HepG2 (cell line): ENCODE measurements around the gene GALNT18. TPM values are rescaled to one million over a fixed set of nuclear protein-coding genes. Genes with fewer than 3 reads are reported as not detected.

Experiments
- ATAC-seq: fragments of 200-7000 bp; cut with Tn5 transposase; 3 replicates; pipeline ENCODE4 v1.9.1; 2020; ENCODE audit warnings: mild to moderate bottlenecking, moderate library complexity
- BruUV-seq: library from RNA; stranded (reverse); fragments of 400-500 nt; replicated peaks from 2 replicates; lab custom pipeline; 2021; lab: Mats Ljungman, UMichigan
- CTCF ChIA-PET: fragments of 300-600 bp; formaldehyde crosslinking; extraction: SDS; loops from one replicate; lab custom pipeline; 2021; ENCODE audit warnings: low total read pairs, inconsistent platforms, low intra/inter-chr PET ratio; lab: Yijun Ruan, JAX
- POLR2A ChIA-PET: fragments of 350-600 bp; sonication (Branson Sonifier 250); formaldehyde crosslinking; loops from one replicate; lab custom pipeline; 2020; ENCODE audit warnings: antibody characterized with exemption, inconsistent platforms; lab: Yijun Ruan, JAX
- DNase-seq: peaks from one replicate; pipeline ENCODE4 v3.0.0-alpha.2; 2015; ENCODE audit warnings: low spot score
- FAIRE-seq: peaks from 3 replicates; lab custom pipeline; 2011; peaks lifted over from hg19 to GRCh38; lab: Jason Lieb, UNC
- H2AFZ ChIP-seq: one replicate; pipeline ENCODE4 v1.6.1; 2011; ENCODE audit warnings: low read length, inconsistent platforms
- H3K27ac ChIP-seq: fragments of 300-600 bp; 3 replicates; pipeline ENCODE4 v1.8.0; 2011; ENCODE audit warnings: mixed run types, mild to moderate bottlenecking, mixed read lengths, low read length, inconsistent platforms; ENCODE audit not compliant: insufficient read depth; ENCODE audit errors: extremely low read length
- H3K27me3 ChIP-seq, 2 experiments: fragments of 200-600 bp in 1 of 2; 2 replicates in 1 of 2; 3 replicates in 1 of 2; pipeline versions ENCODE4 v1.6.0 to v1.8.0; 2011; ENCODE audit warnings: low read length in 2 of 2, mild to moderate bottlenecking in 2 of 2, moderate library complexity in 2 of 2, inconsistent platforms in 1 of 2; ENCODE audit not compliant: insufficient read depth in 2 of 2, control insufficient read depth in 1 of 2
- H3K36me3 ChIP-seq, 2 experiments: fragments of 200-600 bp in 1 of 2; replicated peaks in 1 of 2; 2 replicates in 1 of 2; 3 replicates in 1 of 2; pipeline versions ENCODE4 v1.5.1 to v1.8.0; 2011; ENCODE audit warnings: low read length in 2 of 2, inconsistent platforms in 1 of 2; ENCODE audit not compliant: insufficient read depth in 2 of 2, control insufficient read depth in 1 of 2
- H3K4me1 ChIP-seq: 2 replicates; pipeline ENCODE4 v1.5.1; 2012; ENCODE audit warnings: low read length, inconsistent platforms; ENCODE audit not compliant: insufficient read depth
- H3K4me2 ChIP-seq: 2 replicates; pipeline ENCODE4 v1.6.0; 2011; ENCODE audit warnings: low read depth, low read length, inconsistent platforms
- H3K4me3 ChIP-seq, 3 experiments: fragments of 200-600 bp in 1 of 3; sonication (generic), shearing (Covaris generic) in 1 of 3; replicated peaks in 1 of 3; 2 replicates each; pipeline ENCODE4 v1.5.1; 2011 to 2016; ENCODE audit warnings: low read length in 3 of 3, inconsistent platforms in 2 of 3, low read depth in 2 of 3, mild to moderate bottlenecking in 2 of 3, control low read depth in 1 of 3, mixed read lengths in 1 of 3; ENCODE audit not compliant: insufficient read depth in 1 of 3
- H3K79me2 ChIP-seq: one replicate; pipeline ENCODE4 v1.6.1; 2011; ENCODE audit warnings: low read length, inconsistent platforms; ENCODE audit not compliant: insufficient read depth
- H3K9ac ChIP-seq: 2 replicates; pipeline ENCODE4 v1.6.0; 2011; ENCODE audit warnings: mild to moderate bottlenecking, low read depth, low read length, inconsistent platforms; ENCODE audit not compliant: insufficient read depth
- H3K9me3 ChIP-seq: 2 replicates; pipeline ENCODE4 v1.5.1; 2012; ENCODE audit warnings: mild to moderate bottlenecking, low read length
- H4K20me1 ChIP-seq: 2 replicates; pipeline ENCODE4 v1.6.0; 2011; ENCODE audit warnings: inconsistent platforms, mild to moderate bottlenecking, low read length, moderate library complexity; ENCODE audit not compliant: insufficient read depth
- EP300 ChIP-seq, 3 experiments: sonication (generic) in 1 of 3; formaldehyde crosslinking in 1 of 3; IDR thresholded peaks; 2 replicates each; pipeline versions ENCODE4 v1.5.1 to v1.6.1; 2011 to 2020; ENCODE audit warnings: low read depth in 2 of 3, low read length in 2 of 3, borderline replicate concordance in 1 of 3, improper control_type of control experiment in 1 of 3, mild to moderate bottlenecking in 1 of 3, missing genetic modification reagents in 1 of 3, moderate library complexity in 1 of 3
- FOXK2 ChIP-seq: fragments of 450-650 bp; IDR thresholded peaks from 2 replicates; pipeline ENCODE4 v1.6.1; 2016
- JARID2 ChIP-seq: sonication (generic); formaldehyde crosslinking; IDR thresholded peaks from 2 replicates; pipeline ENCODE4 v1.8.1; 2023; ENCODE audit warnings: missing genetic modification reagents, inconsistent platforms; ENCODE audit not compliant: insufficient replicate concordance
- NFATC3 ChIP-seq: sonication (generic); formaldehyde crosslinking; IDR thresholded peaks from 2 replicates; pipeline ENCODE4 v1.5.1; 2020; ENCODE audit warnings: mild to moderate bottlenecking, missing genetic modification reagents
- SP2 ChIP-seq: sonication (generic); formaldehyde crosslinking; IDR thresholded peaks from 2 replicates; pipeline ENCODE4 v1.5.1; 2020; ENCODE audit warnings: mild to moderate bottlenecking, missing genetic modification reagents
- SRF ChIP-seq: IDR thresholded peaks from 2 replicates; pipeline ENCODE4 v1.6.1; 2011; ENCODE audit warnings: mild to moderate bottlenecking, low read depth, low read length, moderate library complexity
- WGBS: methylation state at CpG from one replicate; pipeline ENCODE4 v1.1.6; 2017; ENCODE audit warnings: low lambda C conversion rate; 5-methylcytosine and 5-hydroxymethylcytosine counted together
- in situ Hi-C: cut with HindIII; loops from 2 replicates; pipeline ENCODE4 v1.10.0; 2017; ENCODE audit warnings: low pct_unique_long_range_greater_than_20kb; ENCODE audit not compliant: extremely low pct_ligation_motif_present
- intact Hi-C: fragments of 100-400 bp; cut with micrococcal nuclease; formaldehyde crosslinking; loops from one replicate; pipeline ENCODE4 v1.10.0; 2022; ENCODE audit not compliant: unreplicated experiment
- polyA plus RNA-seq, 8 experiments: library from polyadenylated mRNA; depleted of rRNA in 3 of 8; stranded (reverse) in 7 of 8; unstranded in 1 of 8; fragments of >200 nt; fragmentation: Illumina TruSeq in 4 of 8; extraction: Trizol in 4 of 8; gene quantifications; 2 replicates each; pipeline versions ENCODE4 v1.2.1 to v1.2.3, GENCODE V29; 2011 to 2016; ENCODE audit warnings: low read depth in 4 of 8, missing spikeins in 1 of 8, mixed read lengths in 1 of 8; ENCODE audit not compliant: insufficient read depth in 1 of 8
- total RNA-seq, 5 experiments: library from RNA; depleted of rRNA; stranded (reverse); fragments of >200 nt; fragmentation: Illumina TruSeq; extraction: Trizol; gene quantifications; 2 replicates each; pipeline ENCODE4 v1.2.3, GENCODE V29; 2016; ENCODE audit warnings: low read depth in 1 of 5
- TF ChIP-seq, protein P1 (sequence below): fragments of 450-650 bp; IDR thresholded peaks from 2 replicates; pipeline ENCODE4 v1.6.1; 2017
- TF ChIP-seq, protein P2 (sequence below): sonication (generic); formaldehyde crosslinking; IDR thresholded peaks from 2 replicates; pipeline ENCODE4 v1.5.0; 2020; ENCODE audit warnings: missing genetic modification reagents, mild to moderate bottlenecking, borderline replicate concordance
- TF ChIP-seq, protein P3 (sequence below): sonication (generic); formaldehyde crosslinking; IDR thresholded peaks from 2 replicates; pipeline ENCODE4 v1.8.0; 2022; ENCODE audit warnings: mild to moderate bottlenecking, missing genetic modification reagents

Gene GALNT18
- total and polyA plus RNA-seq, 2 of the 13 experiments (the other 11 are each of a cell fraction or from before 2014, with no cell fraction given) = 0.11 TPM; not detected in 1

DNA sequence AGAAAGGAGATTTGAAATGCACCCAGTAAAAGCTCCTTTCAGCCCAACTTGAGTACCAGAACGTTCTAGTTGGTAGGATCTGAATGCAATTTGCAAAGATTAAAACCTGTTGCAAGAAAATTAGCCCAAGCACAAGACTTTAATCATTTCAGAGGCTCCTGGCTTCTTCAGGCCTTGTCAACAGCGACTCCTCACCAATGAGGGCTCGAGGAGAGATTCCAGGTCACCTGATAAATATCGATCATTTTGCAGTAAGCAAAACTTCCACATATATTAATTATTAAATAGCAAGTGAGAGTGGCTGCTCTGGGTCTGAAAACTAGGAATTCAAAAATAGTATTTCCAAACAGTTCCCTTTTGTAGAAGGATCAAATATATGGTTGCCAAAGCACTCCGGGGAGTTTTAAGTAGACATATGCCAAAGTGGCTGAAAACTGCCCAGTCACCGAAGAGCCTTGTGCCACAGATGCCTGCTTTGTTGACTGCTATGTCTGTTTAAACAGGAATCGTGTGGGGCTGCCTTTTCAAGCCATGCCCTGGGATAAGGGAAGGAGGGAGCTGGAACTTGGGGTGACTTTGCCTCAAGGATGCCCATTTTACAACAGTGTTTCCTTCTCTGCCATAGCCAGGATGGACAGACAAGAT is 332.7 kb downstream of the GALNT18 start:
- intact Hi-C loops (no loop called here), in situ Hi-C loops (no loop called here)
- no peak overlapping the region for H2AFZ ChIP-seq
- no peak overlapping the region for H3K4me3 ChIP-seq
- no peak for TF ChIP-seq JARID2 (CRISPR knock-in tag)
- no peak for TF ChIP-seq SRF
- TF ChIP-seq, protein P1, sequence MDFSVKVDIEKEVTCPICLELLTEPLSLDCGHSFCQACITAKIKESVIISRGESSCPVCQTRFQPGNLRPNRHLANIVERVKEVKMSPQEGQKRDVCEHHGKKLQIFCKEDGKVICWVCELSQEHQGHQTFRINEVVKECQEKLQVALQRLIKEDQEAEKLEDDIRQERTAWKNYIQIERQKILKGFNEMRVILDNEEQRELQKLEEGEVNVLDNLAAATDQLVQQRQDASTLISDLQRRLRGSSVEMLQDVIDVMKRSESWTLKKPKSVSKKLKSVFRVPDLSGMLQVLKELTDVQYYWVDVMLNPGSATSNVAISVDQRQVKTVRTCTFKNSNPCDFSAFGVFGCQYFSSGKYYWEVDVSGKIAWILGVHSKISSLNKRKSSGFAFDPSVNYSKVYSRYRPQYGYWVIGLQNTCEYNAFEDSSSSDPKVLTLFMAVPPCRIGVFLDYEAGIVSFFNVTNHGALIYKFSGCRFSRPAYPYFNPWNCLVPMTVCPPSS = no peak
- TF ChIP-seq, protein P2, sequence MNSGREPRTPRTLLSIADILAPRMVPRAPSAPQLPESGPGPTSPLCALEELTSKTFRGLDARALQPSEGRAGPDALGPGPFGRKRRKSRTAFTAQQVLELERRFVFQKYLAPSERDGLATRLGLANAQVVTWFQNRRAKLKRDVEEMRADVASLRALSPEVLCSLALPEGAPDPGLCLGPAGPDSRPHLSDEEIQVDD (CRISPR knock-in tag) = no peak
- no peak for TF ChIP-seq FOXK2
- TF ChIP-seq, protein P3, sequence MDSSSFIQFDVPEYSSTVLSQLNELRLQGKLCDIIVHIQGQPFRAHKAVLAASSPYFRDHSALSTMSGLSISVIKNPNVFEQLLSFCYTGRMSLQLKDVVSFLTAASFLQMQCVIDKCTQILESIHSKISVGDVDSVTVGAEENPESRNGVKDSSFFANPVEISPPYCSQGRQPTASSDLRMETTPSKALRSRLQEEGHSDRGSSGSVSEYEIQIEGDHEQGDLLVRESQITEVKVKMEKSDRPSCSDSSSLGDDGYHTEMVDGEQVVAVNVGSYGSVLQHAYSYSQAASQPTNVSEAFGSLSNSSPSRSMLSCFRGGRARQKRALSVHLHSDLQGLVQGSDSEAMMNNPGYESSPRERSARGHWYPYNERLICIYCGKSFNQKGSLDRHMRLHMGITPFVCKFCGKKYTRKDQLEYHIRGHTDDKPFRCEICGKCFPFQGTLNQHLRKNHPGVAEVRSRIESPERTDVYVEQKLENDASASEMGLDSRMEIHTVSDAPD (CRISPR knock-in tag) = no peak
- no peak for TF ChIP-seq NFATC3 (CRISPR knock-in tag)
- TF ChIP-seq EP300 (IDR thresholded peaks at IDR 0.05; ENCODE audit: low read depth in 2 of 2, low read length in 2 of 2) = no peak
- no peak for TF ChIP-seq EP300 (CRISPR knock-in tag; IDR thresholded peaks at IDR 0.05; ENCODE audit: borderline replicate concordance)
- TF ChIP-seq SP2 = no peak
- no peaks in the 10 kb centered on the region for H4K20me1 ChIP-seq
- 20% methylated on average over 6 of the region's 7 CpGs for WGBS
- ATAC-seq (no peak), DNase-seq (no peak), FAIRE-seq (no peak)
- no peak overlapping the region for H3K27ac ChIP-seq
- no peaks in the 10 kb centered on the region for H3K9me3 ChIP-seq
- H3K27me3 ChIP-seq = peaks cover 3 to 11% of the 10 kb centered on the region in 2 experiments; a peak in 2 of 5 replicates
- no peak overlapping the region for H3K4me2 ChIP-seq
- BruUV-seq = no TSS peak
- no peak overlapping the region for H3K9ac ChIP-seq
- no peaks in the 10 kb centered on the region for H3K36me3 ChIP-seq
- CTCF ChIA-PET = no interaction called here
- POLR2A ChIA-PET = no interaction called here
- H3K4me1 ChIP-seq = peaks cover 13% of the 10 kb centered on the region
- H3K79me2 ChIP-seq = no peaks in the 10 kb centered on the region
